ENCODE results near the gene GRIN2C.

DNA sequence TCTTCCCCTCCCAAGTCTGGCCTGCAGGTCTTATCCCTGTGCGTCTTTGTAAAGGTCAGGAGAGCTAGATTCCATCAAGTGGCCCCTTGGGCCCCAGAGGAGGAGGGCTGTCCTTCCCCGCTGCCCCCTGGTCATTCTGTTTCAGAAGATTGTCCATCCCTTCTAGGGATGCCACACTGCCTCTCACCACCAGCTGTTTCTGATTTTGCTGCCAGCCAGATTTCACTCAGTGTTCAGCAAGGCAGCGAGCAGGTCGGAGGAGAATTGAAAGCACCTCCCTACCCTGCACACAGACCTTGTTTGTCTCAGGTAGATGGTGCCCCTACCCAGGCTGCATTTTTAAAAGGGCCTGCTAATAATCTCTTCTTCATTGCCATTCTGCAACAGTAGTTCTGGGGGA lies 61.9 kb downstream of the GRIN2C start:
- TF ChIP-seq POLR2A (IDR thresholded peaks at IDR 0.05) (no peak), POLR2AphosphoS5 (IDR thresholded peaks at IDR 0.05) (no peak)
- TF ChIP-seq, protein P1, sequence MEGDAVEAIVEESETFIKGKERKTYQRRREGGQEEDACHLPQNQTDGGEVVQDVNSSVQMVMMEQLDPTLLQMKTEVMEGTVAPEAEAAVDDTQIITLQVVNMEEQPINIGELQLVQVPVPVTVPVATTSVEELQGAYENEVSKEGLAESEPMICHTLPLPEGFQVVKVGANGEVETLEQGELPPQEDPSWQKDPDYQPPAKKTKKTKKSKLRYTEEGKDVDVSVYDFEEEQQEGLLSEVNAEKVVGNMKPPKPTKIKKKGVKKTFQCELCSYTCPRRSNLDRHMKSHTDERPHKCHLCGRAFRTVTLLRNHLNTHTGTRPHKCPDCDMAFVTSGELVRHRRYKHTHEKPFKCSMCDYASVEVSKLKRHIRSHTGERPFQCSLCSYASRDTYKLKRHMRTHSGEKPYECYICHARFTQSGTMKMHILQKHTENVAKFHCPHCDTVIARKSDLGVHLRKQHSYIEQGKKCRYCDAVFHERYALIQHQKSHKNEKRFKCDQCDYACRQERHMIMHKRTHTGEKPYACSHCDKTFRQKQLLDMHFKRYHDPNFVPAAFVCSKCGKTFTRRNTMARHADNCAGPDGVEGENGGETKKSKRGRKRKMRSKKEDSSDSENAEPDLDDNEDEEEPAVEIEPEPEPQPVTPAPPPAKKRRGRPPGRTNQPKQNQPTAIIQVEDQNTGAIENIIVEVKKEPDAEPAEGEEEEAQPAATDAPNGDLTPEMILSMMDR (IDR thresholded peaks at IDR 0.05): no peak

Data from prostate gland (tissue), 2 donors.